GM21786 (cell line): ENCODE measurements around the gene INPP4B.
"Not testable (repeated sequence)": the region's sequence is repeated elsewhere in the genome, so short reads cannot be mapped to it uniquely, and the experiment has no call there.

Experiments
- ATAC-seq: cut with Tn5 transposase; IDR thresholded peaks from one replicate; pipeline ENCODE4 v1.9.1; 2021; ENCODE audit not compliant: unreplicated experiment

Gene INPP4B

GRCh38 chr4:142550965-142551364 is 295.1 kb downstream of the INPP4B start:
- no peak for ATAC-seq

- no peak for ATAC-seq
Measured at GRCh38 chr4:142549726-142550463, 296.2 kb downstream of the INPP4B start.

GRCh38 chr4:142549248-142549647 is 296.9 kb downstream of the INPP4B start:
- no peak for ATAC-seq

- ATAC-seq: no peak
Measured at GRCh38 chr4:142548491-142548890, 297.6 kb downstream of the INPP4B start.

GRCh38 chr4:142547974-142548373 is 298.1 kb downstream of the INPP4B start:
- ATAC-seq: no peak

- no peak for ATAC-seq
Measured at GRCh38 chr4:142544594-142544993, 301.5 kb downstream of the INPP4B start.

GRCh38 chr4:142544039-142544438 is 302.1 kb downstream of the INPP4B start:
- no peak for ATAC-seq

GRCh38 chr4:142540483-142540804 is 305.7 kb downstream of the INPP4B start:
- ATAC-seq: no peak

- no peak for ATAC-seq
Measured at GRCh38 chr4:142539796-142540482, 306.2 kb downstream of the INPP4B start.

GRCh38 chr4:142535009-142535408 is 311.1 kb downstream of the INPP4B start:
- no peak for ATAC-seq

- no peak for ATAC-seq
Measured at GRCh38 chr4:142532054-142532453, 314.0 kb downstream of the INPP4B start.

GRCh38 chr4:142530728-142531127 is 315.4 kb downstream of the INPP4B start:
- ATAC-seq: no peak

- no peak for ATAC-seq
Measured at GRCh38 chr4:142528433-142528832, 317.7 kb downstream of the INPP4B start.

- ATAC-seq: no peak
Measured at GRCh38 chr4:142523111-142523510, 323.0 kb downstream of the INPP4B start.

GRCh38 chr4:142519342-142519741 is 326.8 kb downstream of the INPP4B start:
- ATAC-seq: no peak

- ATAC-seq: no peak
Measured at GRCh38 chr4:142516686-142517526, 329.2 kb downstream of the INPP4B start.

- ATAC-seq: no peak
Measured at GRCh38 chr4:142512161-142512560, 333.9 kb downstream of the INPP4B start.

- no peak for ATAC-seq
Measured at GRCh38 chr4:142509881-142510280, 336.2 kb downstream of the INPP4B start.

- ATAC-seq: not testable (repeated sequence)
Measured at GRCh38 chr4:142509381-142509780, 336.7 kb downstream of the INPP4B start.

- no peak for ATAC-seq
Measured at GRCh38 chr4:142500966-142501365, 345.1 kb downstream of the INPP4B start.

- ATAC-seq: no peak
Measured at GRCh38 chr4:142497606-142498005, 348.5 kb downstream of the INPP4B start.
